Right lung (tissue), 5 donors: ENCODE measurements around the gene DNAJB5. TPM values are rescaled to one million over a fixed set of nuclear protein-coding genes. Genes with fewer than 3 reads are reported as not detected.

Source experiments
- DNase-seq, 2 donors: peaks; one replicate each; pipeline ENCODE4 v3.0.0-alpha.2; 2013
- polyA plus RNA-seq, 5 donors: library from polyadenylated mRNA; unstranded; fragments of 120-200 nt; gene quantifications; one replicate each; pipeline versions ENCODE4 v1.2.1 to v1.2.3, GENCODE V29; 2013; ENCODE audit warnings: inconsistent platforms in 1 of 5, low replicate concordance in 1 of 5; ENCODE audit not compliant: insufficient read length in 5 of 5, insufficient read depth in 1 of 5

Gene DNAJB5
- polyA plus RNA-seq, 5 donors = 7.5 to 12.5 (median 9.3) TPM

DNA sequence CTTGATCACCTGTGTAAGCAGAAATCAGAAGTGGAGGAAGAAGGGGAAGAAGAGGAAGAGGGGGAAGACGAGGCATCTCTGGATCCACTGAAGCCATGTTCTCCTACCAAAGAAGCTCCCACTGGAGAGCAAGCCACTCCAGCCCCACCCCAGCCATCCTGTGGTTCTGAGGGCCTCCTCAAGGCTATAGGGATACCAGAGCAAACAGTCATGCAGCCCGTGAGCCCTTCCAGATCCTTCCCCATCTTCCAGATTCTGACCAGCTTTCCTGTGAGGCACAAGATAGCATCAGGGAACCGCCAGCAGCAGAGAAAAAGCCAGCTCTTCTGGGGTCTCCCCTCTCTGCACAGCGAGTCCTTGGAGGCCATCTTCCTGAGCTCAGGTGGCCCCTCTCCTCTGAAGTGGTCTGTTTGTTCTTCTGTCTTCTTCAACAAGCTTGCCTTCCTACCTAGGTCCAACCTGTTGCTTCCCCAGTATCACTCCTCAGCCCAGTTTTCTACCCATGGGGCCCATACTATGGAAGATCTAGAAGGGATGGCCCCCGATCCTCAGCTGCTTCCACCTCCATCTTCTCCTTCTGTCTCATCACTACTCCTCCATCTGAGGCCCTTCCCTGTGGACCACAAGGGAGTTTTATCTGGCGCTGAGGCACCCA lies 53.5 kb downstream of the DNAJB5 start:
- DNase-seq = no peak

DNA sequence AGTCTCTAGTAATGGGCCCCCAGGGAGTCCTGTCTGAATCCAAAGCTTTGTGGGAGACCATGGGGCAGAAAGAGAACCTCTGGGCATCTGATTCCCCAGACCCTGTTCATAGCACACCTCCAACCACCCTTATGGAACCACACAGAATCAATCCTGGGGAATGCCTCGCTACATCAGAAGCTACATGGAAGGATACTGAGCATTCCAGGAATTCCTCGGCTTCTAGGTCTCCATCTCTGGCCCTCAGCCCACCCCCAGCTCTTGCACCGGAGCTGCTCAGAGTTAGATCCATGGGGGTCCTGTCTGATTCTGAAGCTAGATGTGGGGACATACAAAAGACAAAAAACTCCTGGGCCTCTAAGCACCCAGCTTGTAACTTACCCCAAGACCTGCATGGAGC lies 54.5 kb downstream of the DNAJB5 start:
- DNase-seq = no peak

Other genes starting within 250 kb of the DNAJB5 start
- under 1 TPM; 0.19 to 0.81 (median 0.54) TPM for gene PHF24, start 31.5 kb upstream of the DNAJB5 start, polyA plus RNA-seq
- gene VCP, start 82.9 kb downstream of the DNAJB5 start, polyA plus RNA-seq = 100 to 1,000 TPM; 182 to 231 (median 209) TPM
- 10 to 100 TPM; 41.1 to 60.2 (median 49.0) TPM for gene FANCG, start 90.2 kb downstream of the DNAJB5 start, polyA plus RNA-seq
- 10 to 100 TPM; 20.2 to 25.6 (median 21.3) TPM for gene PIGO, start 106.8 kb downstream of the DNAJB5 start, polyA plus RNA-seq
- 100 to 1,000 TPM in 2 of 5 donors, 10 to 100 TPM in 3; 93.1 to 111 (median 100.0) TPM for gene STOML2, start 113.4 kb downstream of the DNAJB5 start, polyA plus RNA-seq
- gene ATOSB, start 126.1 kb downstream of the DNAJB5 start, polyA plus RNA-seq = 10 to 100 TPM; 12.3 to 16.1 (median 14.9) TPM
- 10 to 100 TPM; 70.4 to 90.4 (median 79.8) TPM for gene UNC13B, start 172.3 kb downstream of the DNAJB5 start, polyA plus RNA-seq